ENCODE data around the gene CFAP61. TPM values are rescaled to one million over a fixed set of nuclear protein-coding genes. Genes with fewer than 3 reads are reported as not detected.
A peak's percentile ranks its signal among the peaks of the same experiment; 100 is the strongest.

Gene CFAP61
- total and polyA plus RNA-seq, 7 donors = 8.3 to 59.4 (median 24.5) TPM

DNA sequence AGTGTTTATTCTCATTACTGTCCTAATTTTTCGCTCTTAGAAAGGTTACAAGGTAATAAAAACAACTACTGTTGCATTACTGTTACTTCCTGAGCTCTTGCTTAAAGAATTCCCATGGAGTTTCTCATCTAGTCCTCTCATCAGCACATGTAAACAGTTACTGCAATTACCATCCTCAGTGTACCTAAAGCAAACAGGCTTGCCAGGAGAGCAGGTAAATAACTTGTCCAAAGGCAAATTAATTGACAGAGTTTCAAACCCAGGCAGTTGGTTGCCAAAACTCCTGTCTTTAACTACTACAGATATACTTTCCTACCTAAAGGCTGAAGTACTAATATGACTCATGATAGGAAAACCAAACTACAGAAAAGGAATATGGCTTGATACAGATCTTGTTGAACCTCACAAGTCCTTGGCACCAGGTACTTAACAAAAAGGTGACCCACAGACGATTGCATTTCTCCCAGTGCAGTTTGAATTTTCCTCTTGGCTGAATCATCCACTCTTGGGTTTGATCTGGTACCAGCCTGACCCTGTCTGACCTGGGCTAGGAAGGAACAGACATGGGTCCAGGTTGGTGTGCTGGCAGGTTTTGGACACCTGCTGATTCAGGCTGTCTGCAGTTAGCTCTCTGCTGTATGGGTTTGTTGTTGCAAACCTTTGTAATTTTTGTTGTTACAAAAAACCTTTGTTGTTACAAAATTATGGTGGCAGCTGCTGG lies 153.0 kb downstream of the CFAP61 start:
- DNase-seq = no peak
- Histone ChIP-seq H3K27me3 (ENCODE audit: insufficient read depth in 3 of 3, low read length in 2 of 3) (no peaks in the 10 kb centered on the region), H3K27ac (peak overlapping the region; percentile 68), H3K4me3 (no peak overlapping the region), H3K36me3 (ENCODE audit: insufficient read depth in 1 of 2, low read depth in 1 of 2) (peaks cover 0 to 14% of the 10 kb centered on the region in 2 donors), H3K9me3 (no peaks in the 10 kb centered on the region), H3K4me1 (peaks cover 27% of the 10 kb centered on the region)
- TF ChIP-seq, protein P1, sequence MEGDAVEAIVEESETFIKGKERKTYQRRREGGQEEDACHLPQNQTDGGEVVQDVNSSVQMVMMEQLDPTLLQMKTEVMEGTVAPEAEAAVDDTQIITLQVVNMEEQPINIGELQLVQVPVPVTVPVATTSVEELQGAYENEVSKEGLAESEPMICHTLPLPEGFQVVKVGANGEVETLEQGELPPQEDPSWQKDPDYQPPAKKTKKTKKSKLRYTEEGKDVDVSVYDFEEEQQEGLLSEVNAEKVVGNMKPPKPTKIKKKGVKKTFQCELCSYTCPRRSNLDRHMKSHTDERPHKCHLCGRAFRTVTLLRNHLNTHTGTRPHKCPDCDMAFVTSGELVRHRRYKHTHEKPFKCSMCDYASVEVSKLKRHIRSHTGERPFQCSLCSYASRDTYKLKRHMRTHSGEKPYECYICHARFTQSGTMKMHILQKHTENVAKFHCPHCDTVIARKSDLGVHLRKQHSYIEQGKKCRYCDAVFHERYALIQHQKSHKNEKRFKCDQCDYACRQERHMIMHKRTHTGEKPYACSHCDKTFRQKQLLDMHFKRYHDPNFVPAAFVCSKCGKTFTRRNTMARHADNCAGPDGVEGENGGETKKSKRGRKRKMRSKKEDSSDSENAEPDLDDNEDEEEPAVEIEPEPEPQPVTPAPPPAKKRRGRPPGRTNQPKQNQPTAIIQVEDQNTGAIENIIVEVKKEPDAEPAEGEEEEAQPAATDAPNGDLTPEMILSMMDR (IDR thresholded peaks at IDR 0.05) = no peak
- intact Hi-C loops (cut with DNase I) = no loop called here
- peak; percentile 34 to 51 (median 40) for ATAC-seq
- WGBS, 3 donors = 54 to 58% (median 57%) methylated on average over 2 of the region's 2 CpGs

DNA sequence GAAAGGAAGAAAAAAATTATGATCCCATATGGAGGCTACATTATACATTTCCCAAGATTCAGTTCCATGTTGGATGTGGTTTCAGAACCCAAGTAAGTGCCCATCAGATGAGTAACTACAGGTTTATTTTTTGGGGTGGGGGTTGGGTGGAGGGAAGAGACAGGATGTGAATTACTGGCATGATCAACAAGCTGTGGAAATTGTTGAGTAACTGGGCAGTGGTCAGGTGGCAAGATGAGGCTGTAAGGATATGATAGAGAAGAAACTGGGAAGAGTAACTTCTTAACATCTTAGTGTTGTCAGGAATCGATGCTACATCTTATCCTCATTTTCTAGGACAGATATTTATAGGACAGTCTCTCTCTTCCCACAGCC lies 153.5 kb downstream of the CFAP61 start:
- ATAC-seq = peak; percentile 40 to 65 (median 56)
- no peak for DNase-seq
- intact Hi-C loops (cut with DNase I) = no loop called here
- WGBS, 3 donors = 37 to 75% (median 45%) methylated on average over 1 of the region's 1 CpG
- Histone ChIP-seq H3K27ac (peak overlapping the region; percentile 68), H3K9me3 (no peaks in the 10 kb centered on the region), H3K27me3 (ENCODE audit: insufficient read depth in 3 of 3, low read length in 2 of 3) (no peaks in the 10 kb centered on the region), H3K4me1 (peaks cover 27% of the 10 kb centered on the region), H3K4me3 (no peak overlapping the region), H3K36me3 (ENCODE audit: insufficient read depth in 1 of 2, low read depth in 1 of 2) (peaks cover 0 to 8% of the 10 kb centered on the region in 2 donors)
- TF ChIP-seq, protein P1 (IDR thresholded peaks at IDR 0.05) = no peak

DNA sequence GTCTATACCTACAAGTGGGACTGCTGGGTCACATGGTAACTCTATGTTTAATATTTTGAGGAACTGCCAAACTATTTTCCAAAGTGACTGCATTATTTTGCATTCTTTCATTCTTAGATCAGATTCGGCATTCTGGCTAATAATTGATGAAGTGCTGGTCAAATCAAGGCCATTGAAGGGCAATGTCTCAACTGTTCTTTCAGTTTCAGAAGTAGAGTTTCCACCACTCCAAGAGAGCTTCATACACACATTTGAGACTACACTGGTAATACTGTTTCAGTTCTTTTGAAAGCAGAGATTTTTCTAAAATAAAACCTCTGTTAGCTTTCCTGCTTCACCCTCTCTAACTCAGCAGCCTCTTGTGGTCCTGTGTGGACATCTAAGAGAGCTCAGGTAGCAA lies 154.5 kb downstream of the CFAP61 start:
- no peaks in the 10 kb centered on the region for H3K27me3 ChIP-seq (ENCODE audit: insufficient read depth in 3 of 3, low read length in 2 of 3)
- DNase-seq = no peak
- no peak for ATAC-seq
- no peak overlapping the region for H3K4me3 ChIP-seq
- H3K4me1 ChIP-seq = peaks cover 27% of the 10 kb centered on the region
- no peak overlapping the region for H3K27ac ChIP-seq
- TF ChIP-seq, protein P1 (IDR thresholded peaks at IDR 0.05) = no peak
- H3K9me3 ChIP-seq = no peaks in the 10 kb centered on the region
- intact Hi-C loops (cut with DNase I) = no loop called here
- WGBS, 3 donors = 79 to 97% (median 93%) methylated on average over 1 of the region's 1 CpG
- H3K36me3 ChIP-seq (ENCODE audit: insufficient read depth in 1 of 2, low read depth in 1 of 2) = no peaks in the 10 kb centered on the region

DNA sequence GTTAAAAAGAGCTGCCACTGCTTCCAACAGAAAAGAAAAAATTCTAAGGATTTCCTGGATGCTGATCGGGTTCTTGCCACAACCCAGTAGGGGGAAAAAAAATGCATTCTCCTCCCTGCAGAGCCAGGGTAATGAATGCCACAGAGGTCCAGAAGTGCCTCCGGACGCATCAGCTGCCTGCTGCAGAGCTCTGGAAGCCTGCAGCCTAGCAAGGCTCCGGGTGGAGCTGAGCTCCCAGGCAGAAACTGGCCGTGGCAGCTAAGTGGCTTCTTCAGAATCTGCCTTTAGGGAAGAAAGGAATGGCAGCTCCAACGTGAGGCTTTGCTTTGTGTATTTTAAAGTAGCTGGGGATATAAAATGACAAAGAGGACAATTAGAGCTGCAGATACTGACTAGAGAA lies 155.0 kb downstream of the CFAP61 start:
- intact Hi-C loops (cut with DNase I) = no loop called here
- Histone ChIP-seq H3K4me3 (no peak overlapping the region), H3K27ac (no peak overlapping the region), H3K9me3 (no peaks in the 10 kb centered on the region), H3K36me3 (ENCODE audit: insufficient read depth in 1 of 2, low read depth in 1 of 2) (no peaks in the 10 kb centered on the region), H3K27me3 (ENCODE audit: insufficient read depth in 3 of 3, low read length in 2 of 3) (no peaks in the 10 kb centered on the region), H3K4me1 (peaks cover 27% of the 10 kb centered on the region)
- TF ChIP-seq, protein P1 (IDR thresholded peaks at IDR 0.05) = no peak
- WGBS, 3 donors = 39 to 52% (median 44%) methylated on average over 6 of the region's 6 CpGs
- DNase-seq (no peak), ATAC-seq (no peak)

DNA sequence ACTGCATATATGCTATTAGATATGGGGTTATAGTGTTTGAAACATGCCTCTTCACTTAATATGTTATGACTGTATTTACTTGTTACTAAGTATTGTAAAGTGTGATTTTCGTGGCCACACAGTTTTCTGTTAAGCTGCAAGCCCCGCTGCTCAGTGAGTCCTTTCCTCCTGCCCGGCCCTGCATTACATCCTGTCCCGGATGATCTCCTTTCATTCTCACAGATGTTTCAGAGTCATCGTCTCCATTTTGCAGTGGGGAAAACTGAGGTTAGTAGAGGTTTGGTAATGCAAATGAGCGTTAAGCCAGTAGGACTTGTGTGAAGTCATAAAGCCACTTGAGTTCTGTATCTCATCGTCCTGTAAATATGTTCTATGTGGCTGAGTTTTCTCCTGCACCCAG lies 155.5 kb downstream of the CFAP61 start:
- Histone ChIP-seq H3K4me1 (peaks cover 27% of the 10 kb centered on the region), H3K36me3 (ENCODE audit: insufficient read depth in 1 of 2, low read depth in 1 of 2) (no peaks in the 10 kb centered on the region), H3K4me3 (no peak overlapping the region), H3K9me3 (no peaks in the 10 kb centered on the region), H3K27me3 (ENCODE audit: insufficient read depth in 3 of 3, low read length in 2 of 3) (no peaks in the 10 kb centered on the region), H3K27ac (no peak overlapping the region)
- no peak for ATAC-seq
- intact Hi-C loops (cut with DNase I) = no loop called here
- TF ChIP-seq, protein P1 (IDR thresholded peaks at IDR 0.05) = no peak
- DNase-seq = no peak
- WGBS, 3 donors = 79 to 89% (median 87%) methylated on average over 7 of the region's 7 CpGs

Data from psoas muscle (tissue), 8 donors.